Dermis microvascular lymphatic vessel endothelial cell (primary cell): ENCODE measurements around the gene LCE4A. TPM values are rescaled to one million over a fixed set of nuclear protein-coding genes. Genes with fewer than 3 reads are reported as not detected.
"Not testable (repeated sequence)": the region's sequence is repeated elsewhere in the genome, so short reads cannot be mapped to it uniquely, and the experiment has no call there.

ENCODE experiments used
- DNase-seq, 2 donors: peaks; one replicate each; pipeline versions ENCODE4 v3.0.0 to v3.0.0-alpha.2; 2010; ENCODE audit warnings: low read depth in 2 of 2
- total RNA-seq: library from RNA; depleted of rRNA; stranded (reverse); fragments of >200 nt; gene quantifications from 2 replicates; pipeline ENCODE4 v1.2.1, GENCODE V29; 2014

Gene LCE4A, protein sequence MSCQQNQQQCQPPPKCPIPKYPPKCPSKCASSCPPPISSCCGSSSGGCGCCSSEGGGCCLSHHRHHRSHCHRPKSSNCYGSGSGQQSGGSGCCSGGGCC
- not detected in 2 replicates for total RNA-seq

- DNase-seq: no peak
These were observed at the start of gene LCE4A for GRCh38 chr1:152707860-152708259. Gene LCE4A, plus strand, starts transcription at chr1:152708160. Its CDS starts 916 bp downstream, at chr1:152709076.

- DNase-seq: no peak
These were observed 49.3 kb upstream of the LCE4A start for GRCh38 chr1:152658649-152659048.

DNA sequence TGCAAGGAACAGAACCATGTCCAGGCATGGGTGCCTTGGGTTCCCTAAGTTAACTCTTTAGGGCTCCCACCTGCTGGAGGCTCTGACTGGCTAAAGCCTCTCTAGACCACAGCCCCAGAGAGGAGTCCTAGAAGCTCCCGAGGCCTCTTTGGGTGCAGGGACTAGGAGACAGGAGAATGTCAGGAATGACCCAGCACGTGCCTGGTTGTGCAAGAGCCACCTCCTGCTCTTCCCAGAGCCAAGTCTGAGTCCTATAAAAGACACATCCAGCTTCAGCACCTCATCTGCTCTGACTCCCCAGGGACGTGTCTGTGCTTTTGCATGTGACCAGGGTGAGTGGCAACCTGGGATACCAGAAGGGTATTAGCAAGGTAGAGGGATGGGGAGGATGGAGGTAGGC is 44.9 kb upstream of the LCE4A start, which contains the start of gene LCE2D:
TSS of gene LCE2D (plus strand) at position 283 of the 400 bp plus-strand sequence. CDS start 726 bp downstream, outside the sequence.
- DNase-seq: no peak

DNA sequence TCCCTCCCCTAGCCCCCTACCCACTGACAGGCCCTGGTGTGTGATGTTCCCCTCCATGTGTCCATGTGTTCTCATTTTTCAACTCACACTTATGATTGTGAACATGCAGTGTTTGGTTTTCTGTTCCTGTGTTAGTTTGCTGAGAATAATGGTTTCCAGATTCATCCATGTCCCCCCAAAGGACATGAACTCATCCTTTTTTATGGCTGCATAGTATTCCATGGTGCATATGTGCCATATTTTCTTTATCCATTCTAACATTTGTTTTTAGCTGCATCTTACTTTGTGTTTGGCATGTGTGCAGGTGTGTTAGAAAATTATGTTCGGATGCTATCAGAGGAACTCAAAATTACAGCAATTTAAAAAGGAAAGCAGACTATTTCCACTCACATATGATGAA is 41.8 kb upstream of the LCE4A start:
- not testable (repeated sequence) for DNase-seq

GRCh38 chr1:152667648-152668047 is 40.3 kb upstream of the LCE4A start:
- DNase-seq: no peak

DNA sequence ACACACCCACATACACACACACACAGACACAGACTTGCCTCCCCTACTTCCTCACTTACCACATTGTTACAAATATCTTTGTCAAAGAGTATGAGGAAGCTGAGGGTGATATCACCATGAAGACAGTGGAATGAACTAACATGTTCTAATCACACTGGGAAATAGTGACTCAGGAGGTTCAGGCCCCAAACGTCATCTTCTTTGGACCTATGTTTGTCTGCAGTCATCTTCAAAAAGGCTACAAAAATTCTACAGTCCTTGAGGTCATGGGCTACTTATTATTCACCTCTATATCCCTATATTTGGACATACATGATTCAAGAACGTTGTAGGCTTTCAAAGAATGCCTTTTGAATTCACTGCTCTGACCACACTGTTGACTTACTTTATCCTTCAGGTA is 34.9 kb upstream of the LCE4A start:
- DNase-seq: no peak

DNA sequence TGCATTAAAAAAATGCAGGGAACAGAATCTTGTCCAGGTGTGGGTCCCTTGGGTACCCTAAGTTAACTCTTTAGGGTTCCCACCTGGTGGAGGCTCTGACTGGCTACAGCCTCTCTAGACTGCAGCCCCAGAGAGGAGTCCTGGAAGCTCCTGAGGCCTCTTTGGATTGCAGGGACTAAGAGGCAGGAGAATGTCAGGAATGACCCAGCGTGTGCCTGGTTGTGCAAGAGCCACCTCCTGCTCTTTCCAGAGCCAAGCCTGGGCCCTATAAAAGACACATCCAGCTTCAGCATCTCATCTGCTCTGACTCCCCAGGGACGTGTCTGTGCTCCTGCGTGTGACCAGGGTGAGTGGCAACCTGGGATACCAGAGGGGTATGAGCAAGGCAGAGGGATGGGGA is 33.0 kb upstream of the LCE4A start, which contains the start of gene LCE2C:
TSS of gene LCE2C (plus strand) at position 297 of the 400 bp plus-strand sequence. CDS start 737 bp downstream, outside the sequence.
- DNase-seq: not testable (repeated sequence)

DNA sequence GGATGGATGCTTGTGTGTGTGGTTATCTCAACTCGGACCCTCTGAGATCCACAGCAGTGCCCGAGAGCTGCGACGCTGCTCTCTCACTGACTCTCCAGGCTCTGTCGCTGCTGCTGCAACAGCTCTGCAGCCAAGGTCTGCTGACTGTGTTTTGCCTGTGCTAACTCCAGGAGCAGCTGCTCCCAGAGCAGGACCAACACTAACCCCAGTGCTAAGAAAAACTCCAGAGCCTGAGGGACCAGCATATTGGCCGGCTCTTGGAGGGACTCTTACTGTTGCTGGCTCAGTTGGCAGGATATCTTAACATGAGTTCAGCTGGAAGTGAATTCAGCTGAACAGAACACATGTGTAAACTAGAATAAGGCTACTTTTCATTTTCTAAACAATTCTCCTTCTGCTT is 28.5 kb upstream of the LCE4A start:
- DNase-seq: no peak

GRCh38 chr1:152681616-152682015 is 26.3 kb upstream of the LCE4A start:
- DNase-seq: no peak

DNA sequence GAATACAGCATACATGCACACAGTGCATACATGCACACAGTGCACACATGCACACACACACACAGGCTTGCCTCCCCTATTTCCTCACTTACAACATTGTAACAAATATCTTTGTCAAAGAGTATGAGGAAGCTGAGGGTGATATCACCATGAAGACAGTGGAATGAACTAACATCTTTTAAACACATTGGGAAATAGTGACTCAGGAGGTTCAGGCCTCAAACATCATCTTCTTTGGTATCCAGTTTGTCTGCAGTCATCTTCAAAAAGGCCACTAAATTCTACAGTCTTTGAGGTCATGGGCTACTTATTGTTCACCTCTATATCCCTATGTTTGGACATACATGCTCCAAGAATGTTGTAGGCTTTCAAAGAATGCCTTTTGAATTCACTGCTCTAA is 24.1 kb upstream of the LCE4A start:
- no peak for DNase-seq

GRCh38 chr1:152685823-152686222 is 22.1 kb upstream of the LCE4A start, which contains the start of gene LCE2B:
Gene LCE2B, plus strand, starts transcription at chr1:152686123. Its CDS starts 721 bp downstream, at chr1:152686844.
- DNase-seq: not testable (repeated sequence)

DNA sequence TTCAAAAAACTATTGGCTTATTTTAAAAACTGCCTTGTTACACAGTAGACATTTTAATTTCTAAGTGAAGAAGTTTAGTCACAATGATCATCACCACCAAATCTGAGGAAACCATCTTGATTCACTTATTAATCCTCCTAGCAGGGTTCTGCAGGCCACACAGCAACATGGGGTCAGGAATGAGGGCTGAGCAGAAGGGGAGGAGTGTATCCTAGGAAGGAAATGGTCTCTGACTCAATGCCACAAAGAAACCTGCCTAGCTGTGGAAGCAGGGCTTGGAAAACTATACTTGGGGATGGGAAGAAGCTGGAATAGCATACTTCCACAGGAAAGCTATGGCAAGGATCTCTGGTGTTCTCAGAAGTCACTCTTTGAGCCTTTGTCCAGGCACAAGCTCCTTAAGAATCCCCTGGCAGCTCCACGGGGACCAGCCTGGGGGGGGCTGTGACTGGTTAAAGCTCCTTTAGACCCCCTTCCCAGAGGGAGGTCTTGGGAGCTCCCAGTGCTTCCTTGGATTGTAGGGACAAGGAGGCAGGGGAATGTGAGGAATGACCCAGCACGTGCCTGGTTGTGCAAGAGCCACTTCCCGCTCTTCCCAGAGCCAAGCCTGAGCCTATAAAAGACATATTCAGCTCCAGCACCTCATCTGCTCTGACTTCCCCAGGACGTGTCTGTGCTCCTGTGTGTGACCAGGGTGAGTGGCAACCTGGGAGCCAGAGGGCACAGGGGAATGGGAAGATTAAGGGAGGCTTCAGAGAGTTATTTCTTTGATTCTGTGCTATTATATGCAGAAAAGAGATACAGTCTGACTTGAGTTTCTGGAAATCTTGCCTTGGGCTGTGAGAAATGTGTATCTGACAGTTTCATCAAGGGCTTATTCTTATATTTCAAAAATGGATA is 10.0 kb upstream of the LCE4A start, which contains the start of gene LCE2A:
TSS of gene LCE2A (plus strand) at position 645 of the 900 bp plus-strand sequence. CDS start 557 bp downstream, outside the sequence.
- DNase-seq: no peak

- DNase-seq: no peak
These were observed 8.2 kb upstream of the LCE4A start for GRCh38 chr1:152699746-152700145.

- no peak for DNase-seq
These were observed 10.3 kb downstream of the LCE4A start for GRCh38 chr1:152718238-152718637.

DNA sequence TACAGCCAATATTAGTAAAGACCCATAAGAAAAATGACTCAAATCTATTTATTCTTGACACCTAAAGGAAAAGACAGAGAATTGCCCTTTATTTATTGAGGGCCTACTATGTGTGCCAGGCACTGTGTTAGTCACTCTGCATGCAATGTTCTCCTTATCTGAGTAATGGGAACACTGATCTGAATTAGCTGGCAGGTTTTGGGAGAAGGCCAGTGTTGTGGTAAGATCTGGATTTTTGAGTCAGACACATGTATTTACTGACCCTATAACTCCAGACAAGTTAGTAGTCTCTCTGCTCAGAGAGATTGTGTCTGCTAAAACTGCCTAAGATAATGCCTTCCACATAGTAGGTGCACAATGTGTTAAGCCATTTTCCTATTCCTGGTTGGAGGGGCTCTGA is 17.3 kb downstream of the LCE4A start:
- no peak for DNase-seq

DNA sequence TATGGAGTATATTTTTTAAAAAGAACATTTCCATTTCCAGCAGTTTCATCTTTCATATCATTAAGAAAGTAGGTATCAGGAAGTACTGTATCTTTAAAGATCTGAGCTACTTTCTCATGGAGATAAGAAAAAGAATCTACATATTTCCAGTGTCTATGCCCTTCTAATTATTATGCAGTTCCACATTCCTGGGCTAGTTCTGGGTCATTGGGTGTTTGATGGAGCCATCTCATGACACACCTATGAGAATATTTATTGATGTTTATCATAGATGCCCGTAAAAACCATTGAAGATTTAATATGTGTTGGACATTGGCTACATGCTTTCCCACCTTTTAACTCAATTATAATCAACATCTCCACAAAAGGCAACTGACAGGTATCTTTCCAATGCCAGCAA is 21.0 kb downstream of the LCE4A start:
- DNase-seq: no peak

DNA sequence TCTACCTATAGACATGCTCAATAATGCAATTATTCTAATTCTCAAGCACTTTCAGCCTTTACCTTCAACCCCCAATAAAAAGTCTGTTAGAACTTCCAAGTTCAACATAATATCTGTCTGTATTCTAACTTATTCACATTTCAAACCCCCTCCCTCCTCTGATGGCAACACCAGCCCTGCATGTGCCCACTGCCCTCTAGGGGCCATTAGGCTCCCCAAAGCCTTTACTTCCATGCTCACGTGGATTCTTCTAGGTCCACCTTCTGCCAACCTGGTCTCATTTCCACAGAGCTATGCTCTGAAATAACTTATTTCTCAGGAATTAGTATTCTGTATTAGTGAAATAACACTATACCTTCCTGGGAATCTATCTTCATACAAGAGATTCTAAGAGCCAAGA is 27.7 kb downstream of the LCE4A start:
- no peak for DNase-seq

DNA sequence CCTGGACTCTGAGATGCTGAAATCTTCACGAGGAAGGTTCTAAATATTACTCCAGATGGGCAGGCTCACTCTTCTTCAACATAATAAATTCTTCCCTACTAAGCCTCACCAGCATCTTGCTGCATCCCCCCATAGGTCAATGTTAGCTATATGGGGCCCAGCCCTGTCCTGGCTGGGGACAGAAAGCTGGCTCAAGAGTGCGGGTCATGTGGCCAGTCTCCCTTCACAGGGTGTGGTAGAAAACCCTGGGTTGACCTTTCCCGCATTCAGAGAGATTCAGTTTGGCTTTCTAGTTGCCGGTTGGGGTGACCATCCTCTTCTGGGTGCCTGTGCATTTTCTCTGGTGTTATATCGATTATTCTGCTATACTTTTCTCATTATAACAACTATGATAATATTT is 30.0 kb downstream of the LCE4A start:
- DNase-seq: no peak

DNA sequence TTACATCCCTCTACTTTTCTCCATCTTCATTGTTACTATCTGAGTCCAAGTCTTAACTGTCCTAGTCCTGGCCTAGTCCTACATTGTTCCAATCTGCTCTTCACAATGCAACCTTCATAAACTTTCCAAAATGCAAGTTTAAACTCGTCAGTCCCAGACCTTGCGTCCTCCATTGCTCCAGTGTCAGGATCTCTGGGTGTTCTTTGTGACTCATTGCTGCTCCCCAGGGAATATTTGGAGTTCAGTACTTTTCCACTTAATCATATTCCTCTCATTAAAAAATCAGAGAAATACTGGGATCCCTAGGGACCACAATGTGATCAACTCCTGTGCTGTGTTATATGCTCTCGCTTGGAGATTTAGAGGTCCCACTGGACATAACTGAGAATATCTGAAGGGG is 31.9 kb downstream of the LCE4A start:
- DNase-seq: no peak

DNA sequence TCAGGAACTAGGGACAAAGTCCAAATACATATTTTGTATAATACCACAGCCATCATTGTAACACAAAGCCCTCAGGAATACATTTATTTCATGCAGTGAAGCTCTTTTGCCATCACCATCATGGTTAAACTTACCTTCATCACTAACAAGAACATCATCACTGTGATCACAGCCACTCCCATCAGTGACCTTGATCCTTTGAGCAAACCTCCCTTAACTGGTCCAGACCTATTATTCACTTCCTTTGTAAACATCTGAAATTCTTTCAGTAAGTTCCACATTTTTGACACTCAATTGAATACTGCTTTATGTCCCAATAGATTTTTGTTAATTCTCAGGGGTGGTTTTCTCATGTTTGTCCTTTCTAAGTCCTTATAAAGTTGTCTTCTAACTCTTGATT is 33.7 kb downstream of the LCE4A start:
- no peak for DNase-seq

DNA sequence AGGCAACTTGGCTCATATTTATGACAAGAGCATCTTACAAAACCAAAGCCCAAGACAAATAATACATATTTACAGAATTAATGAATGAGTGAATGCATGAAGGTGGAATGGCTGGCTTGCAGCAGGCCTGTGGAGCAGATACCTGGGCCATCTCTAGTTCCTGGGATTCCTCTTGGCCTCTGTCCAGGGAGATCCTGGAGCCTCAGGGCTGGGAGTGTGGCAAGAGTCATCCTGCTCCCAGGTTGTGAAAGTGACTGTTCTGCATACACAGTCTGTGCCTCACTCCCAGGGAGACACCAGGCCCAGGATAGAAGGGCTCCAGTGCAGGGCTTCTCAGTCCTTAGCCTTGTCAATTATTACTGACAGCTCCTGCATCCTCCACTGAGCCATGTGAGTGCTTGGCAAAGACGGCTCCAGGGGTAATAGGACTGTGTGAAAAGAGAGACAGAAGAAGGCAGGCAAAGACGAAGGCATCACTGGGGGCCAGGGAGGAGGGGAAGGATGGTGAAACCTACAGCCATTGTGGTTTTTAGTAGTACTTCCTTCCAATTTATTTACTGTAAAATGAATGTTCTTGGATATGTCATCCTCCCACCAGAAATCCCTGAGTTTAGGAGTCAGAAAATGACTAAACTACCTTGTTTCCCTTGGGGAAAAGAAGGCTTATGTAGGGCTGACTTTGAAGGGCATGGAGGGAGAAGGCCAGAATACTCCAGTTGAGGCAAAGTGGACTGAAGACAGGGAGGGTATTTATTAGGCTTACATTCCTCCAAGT is 35.6 kb downstream of the LCE4A start:
- DNase-seq: no peak

DNA sequence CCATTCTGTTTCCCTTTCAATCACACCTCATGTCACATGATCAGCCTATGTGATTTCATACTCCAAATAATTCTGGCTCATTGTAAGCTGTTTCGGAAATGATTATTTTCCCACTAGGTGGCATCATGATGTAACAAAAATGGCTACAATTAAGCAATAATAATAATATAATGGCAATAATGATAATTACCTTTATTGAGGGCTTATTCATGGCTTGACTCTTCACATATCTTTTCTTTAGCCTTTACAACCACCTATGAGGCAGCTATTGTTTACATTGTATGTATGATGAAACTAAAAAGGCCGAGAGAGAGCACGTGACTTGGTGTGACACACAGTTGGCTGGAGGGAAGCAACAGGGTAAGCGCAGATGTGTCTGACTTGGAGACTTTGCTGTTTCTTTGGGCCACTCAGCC is 37.3 kb downstream of the LCE4A start:
- peak in 1 of 2 donors; percentile 10 for DNase-seq
